Activated T-helper 2 cell treated with anti-CD3 and anti-CD28 coated beads, Interferon-gamma antibody, Interleukin-2, Interleukin-4, amounts not matched to agents 10 μg/mL and 5 μg/mL and 100 μg/mL, durations not matched to agents 14 hours and 24 hours and 36 hours (primary cell): ENCODE measurements around the gene FCN1. TPM values are rescaled to one million over a fixed set of nuclear protein-coding genes. Genes with fewer than 3 reads are reported as not detected.
A peak's percentile ranks its signal among the peaks of the same experiment; 100 is the strongest.
"Not testable (repeated sequence)": the region's sequence is repeated elsewhere in the genome, so short reads cannot be mapped to it uniquely, and the experiment has no call there.

Experiments
- DNase-seq: peaks from one replicate; pipeline ENCODE4 v3.0.0; 2021; ENCODE audit warnings: low spot score
- H3K27ac Mint-ChIP-seq: one replicate; pipeline ENCODE4 v1.8.0; 2021; ENCODE audit warnings: mixed read lengths
- H3K27me3 Mint-ChIP-seq: one replicate; pipeline ENCODE4 v1.8.0; 2021; ENCODE audit warnings: low read depth, mixed read lengths
- H3K36me3 Mint-ChIP-seq: one replicate; pipeline ENCODE4 v1.8.0; 2021; ENCODE audit warnings: low read depth, mixed read lengths
- H3K4me1 Mint-ChIP-seq: one replicate; pipeline ENCODE4 v1.8.0; 2021; ENCODE audit warnings: low read depth, mixed read lengths
- H3K4me3 Mint-ChIP-seq: one replicate; pipeline ENCODE4 v1.8.0; 2021; ENCODE audit warnings: low read depth, mild to moderate bottlenecking, moderate library complexity, mixed read lengths
- H3K9me3 Mint-ChIP-seq: one replicate; pipeline ENCODE4 v1.8.0; 2021; ENCODE audit warnings: mixed read lengths
- intact Hi-C: fragments of 100-400 bp; cut with micrococcal nuclease; formaldehyde crosslinking; loops from one replicate; pipeline ENCODE4 v1.15.1; 2023
- total RNA-seq: library from RNA; stranded (reverse); gene quantifications from 2 replicates; pipeline ENCODE4 v1.2.3, GENCODE V29; 2022

Gene FCN1
- total RNA-seq, 1 donor from 2014 or later, result not detected

DNA sequence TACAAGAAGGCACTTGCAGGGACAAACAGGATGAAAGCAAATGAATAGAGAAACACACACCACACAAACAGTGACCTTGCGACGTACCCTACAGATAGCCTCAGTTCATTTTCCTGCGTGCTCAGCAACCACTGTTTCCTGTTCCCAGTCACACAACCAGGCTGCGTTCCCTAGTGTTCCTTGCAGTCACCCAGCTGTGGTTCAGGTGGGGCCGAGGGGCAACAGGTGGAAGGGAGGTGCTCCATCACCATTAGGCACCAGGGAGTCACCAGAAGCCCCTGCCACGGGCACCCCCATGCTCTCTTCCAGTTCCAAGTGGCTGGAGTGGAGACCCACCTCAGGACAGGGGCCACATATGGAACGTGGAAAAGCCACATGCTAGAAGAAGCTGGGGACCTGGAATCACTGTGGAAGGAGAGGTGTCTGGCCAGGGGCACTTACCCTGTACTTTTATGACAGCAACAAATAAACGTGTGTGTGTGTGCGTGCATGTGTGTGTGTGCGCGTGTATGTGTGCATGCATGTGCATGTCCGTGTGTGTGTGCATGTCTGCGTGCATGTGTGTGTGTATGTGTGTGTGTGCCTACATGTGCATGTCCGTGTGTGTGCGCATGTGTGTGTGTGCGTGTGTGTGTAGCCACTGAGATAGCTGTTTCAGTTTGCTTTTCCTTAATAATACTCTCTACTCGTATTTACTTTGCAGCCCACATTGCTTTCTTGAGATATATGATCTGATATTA is 55.9 kb downstream of the FCN1 start:
- Mint-ChIP-seq H3K27me3 (peaks cover 3% of the 10 kb centered on the region), H3K9me3 (peaks cover 4% of the 10 kb centered on the region), H3K36me3 (no peaks in the 10 kb centered on the region), H3K4me3 (no peak overlapping the region), H3K4me1 (peaks cover 6% of the 10 kb centered on the region), H3K27ac (no peak overlapping the region)
- intact Hi-C loops, result no loop called here
- no peak for DNase-seq

DNA sequence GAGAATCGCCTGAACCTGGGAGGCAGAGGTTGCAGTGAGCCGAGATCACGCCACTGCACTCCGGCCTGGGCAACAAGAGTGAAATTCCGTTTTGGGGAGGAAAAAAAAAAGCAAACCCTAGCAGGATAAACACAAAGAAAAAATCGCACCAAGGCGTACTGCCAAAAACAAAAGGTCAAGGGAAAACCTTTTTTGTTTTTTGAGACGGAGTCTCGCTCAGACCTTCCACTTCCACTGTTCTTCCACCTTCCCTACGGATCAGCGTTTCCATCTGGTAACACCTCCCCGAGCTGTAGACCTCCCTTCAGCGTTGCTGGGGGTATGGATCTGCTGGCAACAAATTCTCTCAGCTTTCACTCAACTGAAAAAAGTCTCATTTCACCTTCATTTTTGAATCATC is 57.2 kb downstream of the FCN1 start:
- intact Hi-C loops, result no loop called here
- H3K27ac Mint-ChIP-seq, result no peak overlapping the region
- no peak overlapping the region for H3K4me3 Mint-ChIP-seq
- H3K27me3 Mint-ChIP-seq, result peaks cover 3% of the 10 kb centered on the region
- H3K9me3 Mint-ChIP-seq, result peaks cover 4% of the 10 kb centered on the region
- no peak for DNase-seq
- no peaks in the 10 kb centered on the region for H3K36me3 Mint-ChIP-seq
- peaks cover 6% of the 10 kb centered on the region for H3K4me1 Mint-ChIP-seq

DNA sequence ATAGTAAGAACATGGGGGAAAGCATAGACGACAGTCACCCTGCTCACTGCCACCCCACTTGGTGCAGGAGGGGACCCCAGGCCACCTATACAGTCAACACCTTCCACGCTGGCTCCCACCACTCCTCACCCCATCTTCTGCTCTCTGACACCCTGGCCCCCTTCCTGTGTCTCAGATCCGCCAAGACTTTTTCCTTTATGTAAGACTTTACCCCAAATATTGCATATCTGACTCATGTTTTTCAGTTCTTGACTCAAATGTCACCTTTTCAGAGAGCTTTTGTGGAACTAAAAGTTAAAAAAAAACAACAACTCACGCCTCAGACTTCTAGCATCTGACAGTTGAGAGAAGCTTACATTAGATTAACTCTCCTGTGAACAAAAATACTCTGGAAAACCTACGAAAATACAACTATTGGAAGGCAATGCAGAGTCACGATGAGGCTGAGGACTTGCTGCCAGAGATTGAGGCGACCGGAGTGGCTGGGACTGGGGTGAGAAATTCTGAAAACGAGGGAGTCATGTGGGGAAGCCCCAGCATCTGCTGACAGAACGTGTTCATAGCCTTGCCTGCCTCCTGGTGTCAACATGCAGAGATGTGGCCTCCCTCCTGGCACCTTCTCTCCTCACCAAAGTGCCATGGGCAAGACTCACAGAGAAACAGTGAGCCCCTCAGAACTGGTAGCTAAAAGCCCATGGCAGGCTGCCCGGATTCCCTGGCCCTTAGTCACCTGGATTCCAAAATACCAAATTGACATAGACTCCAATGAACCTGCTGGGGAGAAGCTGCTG is 59.5 kb downstream of the FCN1 start:
- peaks cover 6% of the 10 kb centered on the region for H3K4me1 Mint-ChIP-seq
- DNase-seq, result no peak
- intact Hi-C loops, result loop anchor here (1.0 to 10.0 kb wide), 2 partner anchors 83 to 160 kb away; no protein-coding TSS in a partner anchor
- peak overlapping the region; percentile 54 for H3K4me3 Mint-ChIP-seq
- H3K9me3 Mint-ChIP-seq, result peaks cover 4% of the 10 kb centered on the region
- H3K27ac Mint-ChIP-seq, result peak overlapping the region; percentile 95
- no peaks in the 10 kb centered on the region for H3K36me3 Mint-ChIP-seq
- peaks cover 3% of the 10 kb centered on the region for H3K27me3 Mint-ChIP-seq

DNA sequence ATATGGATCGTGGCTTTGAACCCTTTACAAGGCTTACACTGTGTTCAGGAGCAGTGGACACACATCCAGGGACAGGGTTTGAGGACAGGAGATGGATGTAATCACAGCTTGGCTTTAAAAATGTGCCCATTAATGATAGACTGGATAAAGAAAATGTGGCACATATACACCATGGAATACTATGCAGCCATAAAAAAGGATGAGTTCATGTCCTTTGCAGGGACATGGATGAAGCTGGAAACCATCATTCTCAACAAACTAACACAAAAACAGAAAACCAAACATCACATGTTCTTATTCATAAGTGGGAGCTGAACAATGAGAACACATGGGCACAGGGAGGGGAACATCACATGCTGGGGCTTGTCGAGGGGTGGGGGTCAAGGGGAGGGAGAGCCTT is 60.3 kb downstream of the FCN1 start:
- not testable (repeated sequence) for H3K27me3 Mint-ChIP-seq, H3K27ac Mint-ChIP-seq, H3K9me3 Mint-ChIP-seq, H3K4me3 Mint-ChIP-seq, DNase-seq, H3K4me1 Mint-ChIP-seq, H3K36me3 Mint-ChIP-seq
- intact Hi-C loops, result loop anchor here (10.0 kb wide), 1 partner anchor 83 kb away; no protein-coding TSS in a partner anchor

DNA sequence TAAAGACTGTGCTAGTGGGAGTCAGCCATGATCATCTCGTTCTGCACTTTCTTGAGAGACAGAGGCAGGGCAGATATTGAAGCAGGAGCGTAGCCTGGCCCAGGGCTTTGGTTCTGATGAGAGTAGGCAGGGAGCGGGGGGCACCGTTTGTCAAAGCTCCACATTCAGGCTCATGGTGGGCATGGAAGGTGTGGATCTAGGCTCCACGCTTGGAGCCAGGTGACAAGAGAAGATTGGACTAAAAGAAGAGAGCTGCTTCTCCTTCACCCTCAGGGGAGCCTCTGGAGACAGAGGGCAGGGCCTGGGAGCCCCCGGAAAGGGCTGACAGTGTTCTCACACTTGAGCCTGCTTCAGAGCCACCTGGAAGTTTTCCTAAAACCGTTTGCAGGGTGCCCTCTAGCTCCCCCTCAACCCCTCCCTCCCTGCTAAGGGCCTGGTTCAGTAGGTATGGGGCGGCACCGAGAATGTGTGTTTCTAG is 61.8 kb downstream of the FCN1 start:
- intact Hi-C loops, result loop anchor here (10.0 kb wide), 1 partner anchor 81 kb away; no protein-coding TSS in a partner anchor
- Mint-ChIP-seq H3K4me3 (no peak overlapping the region), H3K27me3 (peaks cover 3% of the 10 kb centered on the region), H3K27ac (no peak overlapping the region), H3K9me3 (peaks cover 4% of the 10 kb centered on the region), H3K4me1 (peaks cover 6% of the 10 kb centered on the region), H3K36me3 (no peaks in the 10 kb centered on the region)
- DNase-seq, result no peak

Other genes with a start within 250 kb of the FCN1 start
- gene FCN2, start 37.1 kb downstream of the FCN1 start, total RNA-seq, result not detected in 2 replicates
- 0.28 and 0.37 TPM in 2 replicates for gene OLFM1, start 169.8 kb upstream of the FCN1 start, total RNA-seq